HepG2 (cell line): Measurements from ENCODE around the gene SAE1. TPM values are rescaled to one million over a fixed set of nuclear protein-coding genes. Genes with fewer than 3 reads are reported as not detected.
A peak's percentile ranks its signal among the peaks of the same experiment; 100 is the strongest.

Source experiments
- CEBPG ChIP-seq: IDR thresholded peaks from 2 replicates; pipeline ENCODE4 v1.6.1; 2016
- ELF1 ChIP-seq: sonication (generic); formaldehyde crosslinking; IDR thresholded peaks from 2 replicates; pipeline ENCODE4 v1.4.0; 2020; ENCODE audit warnings: missing genetic modification reagents
- FIP1L1 ChIP-seq: fragments of 200-400 bp; formaldehyde crosslinking; IDR thresholded peaks from 2 replicates; pipeline ENCODE4 v1.6.1; 2018; ENCODE audit warnings: low read depth, mild to moderate bottlenecking, low read length, moderate library complexity, borderline replicate concordance; ENCODE audit not compliant: insufficient read depth
- FOXA3 ChIP-seq: IDR thresholded peaks from 2 replicates; pipeline ENCODE4 v1.6.1; 2016; ENCODE audit warnings: missing genetic modification reagents, missing compliant biosample characterization
- IKZF4 ChIP-seq: sonication (generic); formaldehyde crosslinking; IDR thresholded peaks from 2 replicates; pipeline ENCODE4 v1.5.1; 2020; ENCODE audit warnings: borderline replicate concordance, mild to moderate bottlenecking, low read depth, missing genetic modification reagents; ENCODE audit errors: not compliant biosample characterization
- KMT2A ChIP-seq: sonication (generic); formaldehyde crosslinking; IDR thresholded peaks from 2 replicates; pipeline ENCODE4 v1.4.0; 2020; ENCODE audit warnings: missing genetic modification reagents
- LCORL ChIP-seq, 2 experiments: fragments of 450-650 bp in 1 of 2; sonication (generic) in 1 of 2; formaldehyde crosslinking in 1 of 2; IDR thresholded peaks; 2 replicates each; pipeline versions ENCODE4 v1.5.0 to v1.6.1; 2017 to 2020; ENCODE audit warnings: antibody characterized with exemption in 1 of 2, missing genetic modification reagents in 1 of 2
- MATR3 ChIP-seq: sonication (generic); formaldehyde crosslinking; IDR thresholded peaks from 2 replicates; pipeline ENCODE4 v1.4.0; 2020; ENCODE audit warnings: missing genetic modification reagents
- NBN ChIP-seq: fragments of 450-650 bp; conservative IDR thresholded peaks from 2 replicates; pipeline ENCODE4 v1.6.1; 2017
- NCOR1 ChIP-seq: fragments of 200-600 bp; sonication (generic); IDR thresholded peaks from 2 replicates; pipeline ENCODE4 v1.7.0; 2017; ENCODE audit warnings: antibody characterized with exemption, low read length, borderline replicate concordance
- TP53 ChIP-seq: sonication (generic); formaldehyde crosslinking; conservative IDR thresholded peaks from 2 replicates; pipeline ENCODE4 v1.4.0; 2020; ENCODE audit warnings: missing genetic modification reagents
- ZBTB3 ChIP-seq: sonication (generic); formaldehyde crosslinking; IDR thresholded peaks from 2 replicates; pipeline ENCODE4 v1.4.0; 2020; ENCODE audit warnings: low read depth, mild to moderate bottlenecking, moderate library complexity, missing genetic modification reagents, borderline replicate concordance
- ZMYM2 ChIP-seq: sonication (generic); formaldehyde crosslinking; IDR thresholded peaks from 2 replicates; pipeline ENCODE4 v1.8.0; 2022; ENCODE audit warnings: mild to moderate bottlenecking, missing genetic modification reagents
- ZMYM4 ChIP-seq: sonication (generic); formaldehyde crosslinking; IDR thresholded peaks from 2 replicates; pipeline ENCODE4 v1.8.1; 2023; ENCODE audit warnings: mild to moderate bottlenecking, missing genetic modification reagents
- ZNF225 ChIP-seq: sonication (generic); formaldehyde crosslinking; IDR thresholded peaks from 2 replicates; pipeline ENCODE4 v1.4.0; 2020; ENCODE audit warnings: mild to moderate bottlenecking, missing genetic modification reagents
- ZNF260 ChIP-seq: sonication (generic); formaldehyde crosslinking; IDR thresholded peaks from 2 replicates; pipeline ENCODE4 v1.4.0; 2020; ENCODE audit warnings: missing genetic modification reagents, low read depth, mild to moderate bottlenecking, borderline replicate concordance
- ZNF350 ChIP-seq: sonication (generic); formaldehyde crosslinking; IDR thresholded peaks from 2 replicates; pipeline ENCODE4 v1.4.0; 2020; ENCODE audit warnings: mild to moderate bottlenecking, low read depth, missing genetic modification reagents, borderline replicate concordance
- ZNF414 ChIP-seq: sonication (generic); formaldehyde crosslinking; IDR thresholded peaks from 2 replicates; pipeline ENCODE4 v1.5.0; 2020; ENCODE audit warnings: missing genetic modification reagents
- ZNF552 ChIP-seq: sonication (generic); formaldehyde crosslinking; IDR thresholded peaks from 2 replicates; pipeline ENCODE4 v1.9.0; 2022; ENCODE audit warnings: missing genetic modification reagents, mild to moderate bottlenecking, borderline replicate concordance
- ZNF609 ChIP-seq: sonication (generic); formaldehyde crosslinking; IDR thresholded peaks from 2 replicates; pipeline ENCODE4 v1.4.0; 2020; ENCODE audit warnings: mild to moderate bottlenecking, missing genetic modification reagents, borderline replicate concordance
- ZNF770 ChIP-seq: sonication (generic); formaldehyde crosslinking; IDR thresholded peaks from 2 replicates; pipeline ENCODE4 v1.5.0; 2020; ENCODE audit warnings: mild to moderate bottlenecking, missing genetic modification reagents
- ZNF780A ChIP-seq: sonication (generic); formaldehyde crosslinking; IDR thresholded peaks from 2 replicates; pipeline ENCODE4 v1.8.0; 2022; ENCODE audit warnings: mild to moderate bottlenecking, missing genetic modification reagents, moderate library complexity
- polyA plus RNA-seq, 8 experiments: library from polyadenylated mRNA; depleted of rRNA in 3 of 8; stranded (reverse) in 7 of 8; unstranded in 1 of 8; fragments of >200 nt; fragmentation: Illumina TruSeq in 4 of 8; extraction: Trizol in 4 of 8; gene quantifications; 2 replicates each; pipeline versions ENCODE4 v1.2.1 to v1.2.3, GENCODE V29; 2011 to 2016; ENCODE audit warnings: low read depth in 4 of 8, missing spikeins in 1 of 8, mixed read lengths in 1 of 8; ENCODE audit not compliant: insufficient read depth in 1 of 8
- total RNA-seq, 5 experiments: library from RNA; depleted of rRNA; stranded (reverse); fragments of >200 nt; fragmentation: Illumina TruSeq; extraction: Trizol; gene quantifications; 2 replicates each; pipeline ENCODE4 v1.2.3, GENCODE V29; 2016; ENCODE audit warnings: low read depth in 1 of 5

Gene SAE1
- total and polyA plus RNA-seq, 2 of the 13 experiments (the other 11 are each of a cell fraction or from before 2014, with no cell fraction given) = 87.6 to 197 TPM

- TF ChIP-seq ZNF770 = peak; percentile 78
- TF ChIP-seq IKZF4 (CRISPR knock-in tag) = no peak
- TF ChIP-seq ZNF780A (CRISPR knock-in tag) = no peak
- TF ChIP-seq CEBPG (CRISPR knock-in tag) = no peak
- TF ChIP-seq LCORL (IDR thresholded peaks at IDR 0.05) = peak; percentile 4; the same call in 1 of the 2 replicates
- no peak for TF ChIP-seq LCORL (CRISPR knock-in tag; IDR thresholded peaks at IDR 0.05)
- no peak for TF ChIP-seq ZMYM2 (CRISPR knock-in tag)
- TF ChIP-seq KMT2A (CRISPR knock-in tag) = no peak
- peak; percentile 29; the same call in 1 of the 2 replicates for TF ChIP-seq FOXA3
- TF ChIP-seq NBN = no peak
- TF ChIP-seq FIP1L1 = no peak
- TF ChIP-seq ZNF552 (CRISPR knock-in tag) = no peak
- TF ChIP-seq ELF1 (CRISPR knock-in tag) = no peak
- no peak for TF ChIP-seq MATR3 (CRISPR knock-in tag)
- peak; percentile 82; the same call in 1 of the 2 replicates for TF ChIP-seq ZBTB3 (CRISPR knock-in tag)
- TF ChIP-seq ZNF609 (CRISPR knock-in tag) = no peak
- no peak for TF ChIP-seq ZNF225 (CRISPR knock-in tag)
- no peak for TF ChIP-seq NCOR1
- no peak for TF ChIP-seq TP53 (CRISPR knock-in tag)
- no peak for TF ChIP-seq ZNF414 (CRISPR knock-in tag)
- no peak for TF ChIP-seq ZNF350 (CRISPR knock-in tag)
- TF ChIP-seq ZNF260 = 0 out of 2 replicates have a peak, but pooled peaks have one; percentile 40
- no peak for TF ChIP-seq ZMYM4 (CRISPR knock-in tag)
Measured at GRCh38 chr19:47122359-47123335, 8.0 kb upstream of the SAE1 start (continued).
